AG09309 (cell line): Measurements from ENCODE around the gene APOA4.

Experiments used
- DNase-seq: peaks from one replicate; pipeline ENCODE4 v3.0.0-alpha.2; 2010; ENCODE audit warnings: low read depth
- H3K4me3 ChIP-seq: 2 replicates; pipeline ENCODE4 v1.5.1; 2011; ENCODE audit warnings: mild to moderate bottlenecking, low read depth, low read length, moderate library complexity; ENCODE audit not compliant: control insufficient read depth
- TF ChIP-seq, protein P1 (sequence below): IDR thresholded peaks from 2 replicates; pipeline ENCODE4 v1.5.1; 2011; ENCODE audit warnings: mild to moderate bottlenecking, low read depth, low read length, inconsistent platforms; ENCODE audit not compliant: insufficient read depth, control insufficient read depth; ENCODE audit errors: missing control alignments

Gene APOA4

GRCh38 chr11:116819049-116819448 is 4.1 kb downstream of the APOA4 start:
- no peak overlapping the region for H3K4me3 ChIP-seq
- DNase-seq, result no peak
- TF ChIP-seq, protein P1, sequence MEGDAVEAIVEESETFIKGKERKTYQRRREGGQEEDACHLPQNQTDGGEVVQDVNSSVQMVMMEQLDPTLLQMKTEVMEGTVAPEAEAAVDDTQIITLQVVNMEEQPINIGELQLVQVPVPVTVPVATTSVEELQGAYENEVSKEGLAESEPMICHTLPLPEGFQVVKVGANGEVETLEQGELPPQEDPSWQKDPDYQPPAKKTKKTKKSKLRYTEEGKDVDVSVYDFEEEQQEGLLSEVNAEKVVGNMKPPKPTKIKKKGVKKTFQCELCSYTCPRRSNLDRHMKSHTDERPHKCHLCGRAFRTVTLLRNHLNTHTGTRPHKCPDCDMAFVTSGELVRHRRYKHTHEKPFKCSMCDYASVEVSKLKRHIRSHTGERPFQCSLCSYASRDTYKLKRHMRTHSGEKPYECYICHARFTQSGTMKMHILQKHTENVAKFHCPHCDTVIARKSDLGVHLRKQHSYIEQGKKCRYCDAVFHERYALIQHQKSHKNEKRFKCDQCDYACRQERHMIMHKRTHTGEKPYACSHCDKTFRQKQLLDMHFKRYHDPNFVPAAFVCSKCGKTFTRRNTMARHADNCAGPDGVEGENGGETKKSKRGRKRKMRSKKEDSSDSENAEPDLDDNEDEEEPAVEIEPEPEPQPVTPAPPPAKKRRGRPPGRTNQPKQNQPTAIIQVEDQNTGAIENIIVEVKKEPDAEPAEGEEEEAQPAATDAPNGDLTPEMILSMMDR, result no peak

DNA sequence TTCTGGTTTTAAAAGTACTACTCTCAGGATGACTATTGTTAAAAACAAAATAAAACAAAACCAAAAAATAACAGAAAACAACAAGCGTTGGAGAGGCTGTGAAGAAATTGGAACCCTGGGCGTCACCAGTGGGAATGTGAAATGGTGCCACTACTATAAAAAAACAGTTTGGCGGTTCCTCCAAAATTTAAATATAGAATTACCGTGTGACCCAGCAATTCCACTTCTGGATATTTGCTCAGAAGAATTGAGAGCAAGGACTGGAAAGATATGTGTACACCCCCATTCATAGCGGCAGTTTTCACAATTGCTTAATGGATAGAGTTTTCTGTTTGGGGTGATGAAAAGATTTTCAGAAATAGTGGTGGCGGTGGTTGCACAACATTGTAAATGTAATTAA is 8.6 kb downstream of the APOA4 start:
- H3K4me3 ChIP-seq, result no peak overlapping the region
- TF ChIP-seq, protein P1, result no peak
- no peak for DNase-seq

DNA sequence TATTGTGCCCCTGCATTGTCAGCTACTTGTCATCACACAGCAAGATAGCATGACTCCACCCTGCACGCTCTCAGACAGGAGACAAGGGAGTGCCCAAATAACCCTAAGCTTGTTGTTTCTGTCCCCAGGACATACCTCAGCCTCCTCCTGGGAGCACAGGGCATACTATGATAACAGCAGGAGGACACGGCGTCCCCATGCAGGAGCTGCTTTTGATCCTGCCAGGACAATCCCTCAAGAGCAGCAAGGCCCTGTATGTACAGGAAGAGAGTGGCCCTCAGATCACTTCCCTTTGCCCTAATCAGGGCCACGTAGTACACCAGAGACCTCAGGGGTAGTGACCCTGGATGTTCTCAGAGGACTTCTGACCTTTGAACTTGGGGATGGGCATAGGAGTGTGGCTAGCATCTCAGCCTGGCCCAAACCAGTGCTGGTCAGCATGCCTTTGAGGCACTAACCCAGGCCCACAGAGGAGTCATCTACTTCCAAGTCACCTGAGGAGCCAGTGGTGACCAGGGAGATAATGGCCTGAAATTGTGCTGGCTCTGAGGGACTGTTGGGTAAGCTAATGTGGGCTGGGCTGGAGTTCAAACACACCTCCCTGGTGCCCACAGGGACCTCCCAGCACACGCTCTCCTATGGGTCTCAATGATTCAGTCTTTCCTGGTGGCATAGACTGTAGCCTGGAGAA is 9.2 kb downstream of the APOA4 start:
- H3K4me3 ChIP-seq, result no peak overlapping the region
- TF ChIP-seq, protein P1, result no peak
- no peak for DNase-seq

- TF ChIP-seq, protein P1, result no peak
- no peak for DNase-seq
- no peak overlapping the region for H3K4me3 ChIP-seq
Measured at GRCh38 chr11:116813170-116813569, 9.9 kb downstream of the APOA4 start.

GRCh38 chr11:116812109-116812508 is 11.0 kb downstream of the APOA4 start:
- TF ChIP-seq, protein P1, result no peak
- no peak for DNase-seq
- H3K4me3 ChIP-seq, result no peak overlapping the region

GRCh38 chr11:116811194-116811593 is 11.9 kb downstream of the APOA4 start:
- DNase-seq, result no peak
- TF ChIP-seq, protein P1, result no peak
- H3K4me3 ChIP-seq, result no peak overlapping the region
